HG02798 (cell line): Measurements from ENCODE around the gene GPATCH4.
A peak's percentile ranks its signal among the peaks of the same experiment; 100 is the strongest.
"Not testable (repeated sequence)": the region's sequence is repeated elsewhere in the genome, so short reads cannot be mapped to it uniquely, and the experiment has no call there.

ENCODE experiments used
- ATAC-seq: cut with Tn5 transposase; IDR thresholded peaks from one replicate; pipeline ENCODE4 v1.9.1; 2021; ENCODE audit warnings: mild to moderate bottlenecking; ENCODE audit not compliant: unreplicated experiment, poor library complexity

The GPATCH4 gene

DNA sequence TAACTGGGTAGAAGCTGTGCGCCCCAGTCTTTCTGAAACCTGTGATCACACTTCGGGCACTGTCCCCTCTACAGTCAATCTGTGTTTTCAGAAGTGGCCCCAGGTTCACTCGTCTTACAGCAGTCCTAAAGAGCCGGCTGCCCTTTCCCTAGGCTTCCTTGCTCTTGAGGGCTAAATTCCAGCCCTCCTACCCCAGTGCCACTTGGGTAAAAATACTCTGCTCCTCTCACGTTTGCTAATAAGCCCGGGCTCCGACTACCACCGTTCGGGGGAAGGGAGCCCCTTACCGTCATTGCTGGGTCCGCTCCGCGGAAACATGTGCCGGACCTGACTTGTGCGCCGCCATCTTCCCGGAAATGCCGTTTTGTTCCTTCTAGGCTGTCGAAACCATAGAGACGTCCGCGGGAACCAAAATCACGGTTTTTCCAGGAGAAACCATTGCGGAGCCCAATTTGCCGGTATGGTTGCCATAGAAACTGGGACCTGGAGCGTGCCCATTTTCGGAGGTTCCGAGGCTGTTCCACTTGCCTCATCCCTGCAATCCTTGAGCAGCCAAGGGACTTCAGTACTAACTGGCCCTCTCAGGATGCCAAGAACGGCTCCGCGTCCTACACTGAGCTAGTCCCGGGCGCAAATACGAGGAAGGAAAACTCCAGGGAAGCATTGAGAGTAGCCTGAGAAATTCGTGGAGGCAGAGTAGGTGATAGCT is at the start of gene GPATCH4:
Gene GPATCH4, minus strand, starts transcription at position 358 of the 709 bp plus-strand sequence.
- peak; percentile 78 for ATAC-seq

DNA sequence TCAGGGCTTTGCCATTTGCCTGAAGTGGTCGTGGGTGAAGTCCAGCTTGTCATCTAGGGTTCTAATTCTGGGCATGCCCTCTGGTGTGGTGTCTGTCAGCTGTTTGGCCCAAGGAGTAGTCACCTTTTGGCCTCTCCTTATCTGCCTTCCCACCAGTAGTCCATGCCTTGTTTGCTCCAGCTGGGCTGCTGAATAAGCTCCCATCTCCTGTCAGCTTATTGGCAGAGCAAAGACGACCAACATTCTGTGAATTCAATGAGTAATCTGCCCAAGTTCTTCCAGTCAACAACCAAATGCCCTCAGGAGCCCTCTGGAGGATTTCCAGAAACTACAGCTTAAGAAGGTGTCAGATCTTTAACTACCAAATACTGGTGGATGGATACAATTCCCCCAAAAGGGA is 47.7 kb upstream of the GPATCH4 start:
- ATAC-seq: no peak

DNA sequence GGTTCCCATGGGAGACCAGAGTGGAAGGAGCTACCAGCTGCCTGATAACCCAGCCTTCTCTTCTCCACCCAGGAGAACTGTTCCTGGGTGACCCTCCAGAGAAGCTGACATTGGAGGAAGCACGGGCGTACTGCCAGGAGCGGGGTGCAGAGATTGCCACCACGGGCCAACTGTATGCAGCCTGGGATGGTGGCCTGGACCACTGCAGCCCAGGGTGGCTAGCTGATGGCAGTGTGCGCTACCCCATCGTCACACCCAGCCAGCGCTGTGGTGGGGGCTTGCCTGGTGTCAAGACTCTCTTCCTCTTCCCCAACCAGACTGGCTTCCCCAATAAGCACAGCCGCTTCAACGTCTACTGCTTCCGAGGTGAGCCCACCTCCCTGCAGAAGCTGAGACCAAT is 47.2 kb upstream of the GPATCH4 start:
- no peak for ATAC-seq

DNA sequence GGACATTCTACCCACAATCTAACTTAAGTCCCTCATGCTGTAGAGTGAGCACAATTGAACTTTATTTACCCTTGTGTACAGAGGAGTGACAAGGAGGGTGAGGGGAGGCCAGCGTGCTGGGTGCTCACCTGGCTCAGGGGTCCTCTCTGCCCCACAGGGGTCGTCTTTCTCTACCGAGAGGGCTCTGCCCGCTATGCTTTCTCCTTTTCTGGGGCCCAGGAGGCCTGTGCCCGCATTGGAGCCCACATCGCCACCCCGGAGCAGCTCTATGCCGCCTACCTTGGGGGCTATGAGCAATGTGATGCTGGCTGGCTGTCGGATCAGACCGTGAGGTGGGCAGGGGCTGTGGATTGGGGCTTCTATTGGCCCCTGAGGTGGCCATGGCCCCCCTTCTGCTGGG is 46.1 kb upstream of the GPATCH4 start:
- ATAC-seq: no peak

DNA sequence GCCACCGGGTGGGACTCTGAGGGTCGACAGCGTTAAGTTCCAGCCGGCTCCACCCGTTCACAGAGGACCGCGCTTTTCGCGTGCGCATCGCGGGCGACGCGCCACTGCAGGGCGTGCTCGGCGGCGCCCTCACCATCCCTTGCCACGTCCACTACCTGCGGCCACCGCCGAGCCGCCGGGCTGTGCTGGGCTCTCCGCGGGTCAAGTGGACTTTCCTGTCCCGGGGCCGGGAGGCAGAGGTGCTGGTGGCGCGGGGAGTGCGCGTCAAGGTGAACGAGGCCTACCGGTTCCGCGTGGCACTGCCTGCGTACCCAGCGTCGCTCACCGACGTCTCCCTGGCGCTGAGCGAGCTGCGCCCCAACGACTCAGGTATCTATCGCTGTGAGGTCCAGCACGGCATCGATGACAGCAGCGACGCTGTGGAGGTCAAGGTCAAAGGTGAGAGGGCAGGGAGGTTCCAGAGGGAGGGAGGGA is 45.5 kb upstream of the GPATCH4 start:
- ATAC-seq: no peak

DNA sequence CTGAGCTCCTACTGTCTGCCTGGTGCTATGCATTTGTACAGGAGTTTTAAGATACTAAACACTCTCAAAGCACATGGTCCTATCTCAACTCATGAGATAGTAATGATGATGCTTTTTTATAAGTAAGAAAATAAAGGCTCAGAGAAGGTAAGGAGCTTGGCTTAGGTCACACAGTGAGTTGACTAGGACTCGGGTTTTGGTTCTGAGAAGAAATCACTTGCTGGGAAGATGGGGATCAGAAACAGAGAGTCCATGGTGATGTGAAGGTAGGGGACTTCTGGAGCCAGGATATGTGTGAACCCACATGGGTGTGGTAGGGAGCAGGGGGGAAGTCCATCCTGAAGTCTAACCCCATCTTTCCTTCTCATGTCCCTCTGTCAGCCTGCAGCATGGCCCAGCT is 44.4 kb upstream of the GPATCH4 start:
- ATAC-seq: no peak

DNA sequence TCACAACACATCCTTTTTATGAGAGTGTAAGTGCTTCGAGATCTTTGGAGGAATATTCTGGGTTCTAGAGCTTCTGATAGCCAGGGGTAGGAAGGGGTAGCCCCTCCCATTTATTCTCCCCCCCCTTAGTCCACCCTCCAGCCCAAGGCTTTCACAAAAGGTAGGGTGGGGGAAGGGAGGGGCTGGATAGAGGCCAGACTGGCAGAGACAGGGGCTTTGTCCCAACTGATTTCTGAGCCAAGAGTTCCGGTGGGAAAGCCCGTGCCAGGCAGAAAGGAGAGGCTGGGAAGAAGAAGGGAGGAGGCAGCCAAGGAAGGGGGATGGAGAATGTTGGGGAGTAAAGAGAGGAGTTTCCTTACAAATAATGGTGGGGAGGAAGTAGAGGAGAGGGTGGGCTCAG is 43.8 kb upstream of the GPATCH4 start:
- ATAC-seq: no peak

DNA sequence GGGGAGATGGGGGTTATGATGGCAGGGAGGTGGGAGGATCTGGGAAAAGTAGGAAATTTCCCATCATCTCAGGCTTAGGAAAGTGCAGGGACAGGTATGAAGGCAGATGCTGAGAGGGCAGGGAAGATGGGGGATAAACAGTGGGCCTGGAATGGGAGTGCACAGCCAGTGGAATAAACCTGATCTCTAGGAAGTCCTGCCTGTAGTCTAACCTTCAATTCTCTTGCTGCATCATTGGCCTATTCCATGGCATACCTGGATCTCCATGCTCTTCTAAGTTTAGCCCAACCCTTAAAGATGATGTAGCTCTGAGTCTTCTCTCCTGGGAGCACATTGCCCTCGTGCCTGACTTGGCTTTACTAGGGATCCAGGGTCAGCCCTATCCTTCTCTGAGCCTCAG is 43.4 kb upstream of the GPATCH4 start:
- no peak for ATAC-seq

DNA sequence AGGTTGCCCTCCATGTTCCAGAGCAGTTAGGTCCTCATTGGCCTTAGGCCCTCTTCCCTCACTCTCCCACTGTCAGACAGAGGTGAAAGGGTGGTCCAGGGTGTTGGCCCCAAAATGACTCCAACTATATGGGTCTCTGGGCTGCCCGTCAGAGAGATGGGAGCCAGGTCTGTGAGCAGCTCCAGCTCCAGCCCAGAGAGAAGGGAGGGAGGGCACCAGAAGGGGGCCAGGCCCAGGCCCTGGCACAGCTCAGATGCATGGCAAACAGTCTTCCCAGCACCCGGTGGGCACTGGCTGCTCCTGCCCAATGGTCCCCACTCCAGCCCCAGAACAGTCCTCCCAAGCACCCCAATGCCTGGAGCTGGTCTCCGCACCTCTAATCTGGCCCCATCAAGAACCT is 42.9 kb upstream of the GPATCH4 start:
- no peak for ATAC-seq

DNA sequence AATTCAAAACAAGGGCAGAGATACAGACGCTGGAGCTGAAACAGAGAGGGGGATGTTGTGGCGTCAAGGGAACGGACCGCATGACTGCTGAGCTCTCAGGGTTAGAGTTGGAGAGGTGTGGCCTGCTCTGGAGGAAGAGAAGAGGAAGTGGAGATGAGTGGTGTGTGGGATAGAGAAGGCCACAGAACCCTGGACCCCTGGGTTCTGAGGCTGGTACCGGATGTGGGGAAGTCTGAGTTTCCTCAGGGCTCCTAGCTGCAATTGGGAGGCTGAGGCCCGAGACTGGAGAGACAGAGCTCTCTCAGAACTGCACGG is 42.5 kb upstream of the GPATCH4 start:
- ATAC-seq: no peak

DNA sequence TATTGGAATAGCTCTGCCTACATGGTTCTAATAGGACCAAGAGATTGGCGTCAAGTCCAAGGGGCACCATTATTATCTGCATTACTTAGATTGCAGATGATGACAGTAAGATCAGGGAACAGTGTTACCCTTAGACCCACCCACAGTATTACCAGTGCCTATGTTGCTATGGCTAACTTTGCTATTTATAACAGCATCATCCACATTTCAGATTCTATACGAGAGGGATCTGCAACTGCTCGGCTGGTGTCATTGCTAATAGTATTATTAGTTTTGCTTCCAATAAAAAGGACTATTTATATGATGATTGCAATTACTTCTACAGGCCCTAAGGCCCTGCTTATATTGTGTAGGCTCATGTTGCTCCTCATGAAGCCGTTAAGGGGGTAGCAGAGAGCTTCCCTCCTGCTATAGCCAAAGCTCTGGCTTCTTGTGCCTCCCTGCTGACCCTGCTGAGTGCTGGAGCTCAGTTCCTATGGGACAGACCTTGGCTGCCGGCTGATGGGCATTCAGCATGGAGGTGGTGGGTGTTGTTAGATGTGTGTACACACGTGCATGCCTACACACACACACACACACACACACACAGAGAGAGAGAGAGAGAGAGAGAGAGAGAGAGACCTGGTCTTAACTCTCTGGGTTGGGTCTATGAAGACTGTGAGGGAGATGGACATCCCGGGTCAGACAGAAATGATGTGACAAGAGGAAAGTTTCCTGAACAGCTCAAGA is 41.9 kb upstream of the GPATCH4 start:
- ATAC-seq: no peak

DNA sequence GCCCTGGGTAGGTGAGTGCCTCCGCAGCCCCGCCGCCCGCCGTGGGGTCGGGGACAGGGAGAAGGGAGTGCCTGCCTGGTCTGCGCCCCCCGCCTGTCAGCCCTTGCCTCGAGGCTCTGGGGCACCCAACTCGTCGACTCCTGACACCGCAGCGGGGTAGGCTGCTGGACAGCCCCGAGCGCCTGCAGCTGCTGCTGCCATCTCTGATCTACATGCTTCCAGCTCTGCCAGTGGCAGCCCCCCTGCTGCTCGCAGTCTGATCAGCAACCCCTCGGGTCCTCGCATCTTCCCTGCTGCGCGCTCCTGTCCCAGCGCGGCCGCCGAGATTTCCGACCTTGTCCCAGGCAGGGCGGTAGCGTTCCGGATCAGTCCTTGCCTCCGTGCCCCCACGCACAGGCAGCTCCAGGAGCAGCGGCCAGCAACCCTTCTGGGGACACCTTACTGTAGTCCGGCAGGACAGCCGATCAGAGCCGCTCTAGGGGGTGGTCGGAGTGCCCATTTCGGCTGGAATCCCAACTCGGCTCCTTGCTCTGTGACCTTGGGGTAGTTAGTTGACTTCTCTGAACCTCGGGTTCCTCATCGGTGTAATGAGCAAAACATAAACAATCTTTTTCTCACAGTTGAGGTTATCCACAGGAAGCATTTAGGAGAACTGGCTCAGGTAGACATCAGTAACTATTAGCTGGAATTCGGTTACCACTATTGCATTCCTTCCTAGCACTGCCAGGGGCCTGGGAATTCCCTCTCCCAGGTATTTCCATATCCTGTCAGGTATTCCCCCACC is 41.2 kb upstream of the GPATCH4 start:
- ATAC-seq: no peak

DNA sequence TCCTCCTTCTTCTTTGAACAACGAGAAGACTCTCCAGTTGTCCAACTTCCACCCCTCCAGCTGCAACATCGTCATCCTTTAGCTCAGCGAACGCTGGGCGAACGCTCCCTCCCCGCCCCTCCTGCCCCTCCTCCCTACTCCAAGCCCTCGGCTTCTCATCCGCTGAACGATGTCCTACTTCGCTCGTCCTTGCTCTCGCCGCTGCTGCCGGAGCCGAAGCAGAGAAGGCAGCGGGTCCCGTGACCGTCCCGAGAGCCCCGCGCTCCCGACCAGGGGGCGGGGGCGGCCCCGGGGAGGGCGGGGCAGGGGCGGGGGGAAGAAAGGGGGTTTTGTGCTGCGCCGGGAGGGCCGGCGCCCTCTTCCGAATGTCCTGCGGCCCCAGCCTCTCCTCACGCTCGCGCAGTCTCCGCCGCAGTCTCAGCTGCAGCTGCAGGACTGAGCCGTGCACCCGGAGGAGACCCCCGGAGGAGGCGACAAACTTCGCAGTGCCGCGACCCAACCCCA is 40.5 kb upstream of the GPATCH4 start, which contains the start of gene BCAN:
Gene BCAN, plus strand, starts transcription at position 357 of the 504 bp plus-strand sequence. CDS start 3,938 bp downstream, outside the sequence.
- ATAC-seq: no peak

DNA sequence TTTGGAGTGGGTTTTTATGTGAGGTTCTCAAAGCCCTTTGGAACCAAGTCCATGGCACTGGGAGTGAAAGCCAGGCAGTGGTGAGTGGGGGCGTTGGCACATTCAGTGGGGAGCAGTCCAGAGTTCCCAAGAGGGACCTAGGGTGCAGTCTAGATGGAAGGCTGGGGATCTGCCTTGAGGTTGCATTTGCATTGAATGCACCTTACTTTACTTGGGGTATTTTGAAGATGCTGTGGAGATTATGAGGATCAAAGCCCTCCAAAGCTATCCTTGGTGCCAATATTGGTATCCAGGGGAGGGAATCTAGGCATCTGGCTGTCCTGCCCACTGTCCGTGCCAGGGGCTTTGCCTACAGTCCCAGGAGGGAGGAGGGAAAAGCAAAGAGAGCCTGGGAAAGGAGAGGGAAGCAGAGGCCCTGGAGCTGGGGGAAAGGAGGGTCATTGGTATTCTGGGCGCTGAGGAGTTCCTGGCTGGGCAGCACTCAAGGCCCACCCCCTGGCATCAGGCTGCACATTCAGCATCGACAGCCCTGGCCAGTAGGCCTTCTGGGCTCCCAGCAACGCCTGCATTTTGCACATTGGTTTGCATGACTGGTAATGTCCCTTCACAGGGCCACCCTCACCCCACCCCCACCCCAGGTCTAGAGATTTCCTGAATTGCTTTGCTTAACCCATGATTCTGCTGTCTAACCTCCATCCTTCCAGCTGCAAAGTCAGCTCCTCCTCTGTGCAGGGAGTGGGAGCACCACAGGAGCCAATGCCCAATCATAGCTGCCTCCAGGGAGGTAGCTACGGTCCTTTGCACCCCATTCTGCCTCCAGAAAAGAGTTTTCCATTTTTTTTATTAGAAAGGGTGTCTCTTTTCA is 39.8 kb upstream of the GPATCH4 start:
- ATAC-seq: no peak

DNA sequence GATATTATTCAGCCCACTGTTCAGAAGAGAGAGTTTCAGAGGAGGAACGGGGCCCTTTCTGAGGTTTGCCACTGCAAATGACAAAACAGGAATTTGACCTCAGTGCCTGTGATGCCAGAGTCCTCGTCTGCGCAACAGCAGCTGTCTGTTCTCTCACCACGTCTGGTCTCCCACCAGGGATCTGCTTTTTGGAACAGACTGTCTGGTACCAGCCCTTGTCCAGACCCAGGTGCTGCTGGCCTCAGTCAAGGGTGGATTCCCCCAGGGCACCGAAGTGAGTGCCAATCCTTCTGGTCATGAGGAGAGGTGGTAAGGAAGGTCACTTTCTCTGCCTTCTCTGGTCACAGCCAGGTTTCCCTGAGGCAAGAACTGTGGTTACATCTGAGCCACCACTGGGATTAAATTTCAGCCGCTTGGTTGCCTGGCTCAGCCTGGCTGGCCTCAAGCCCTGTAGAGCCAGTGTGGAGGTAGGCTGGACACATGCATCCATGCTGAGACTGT is 38.4 kb upstream of the GPATCH4 start:
- ATAC-seq: no peak

DNA sequence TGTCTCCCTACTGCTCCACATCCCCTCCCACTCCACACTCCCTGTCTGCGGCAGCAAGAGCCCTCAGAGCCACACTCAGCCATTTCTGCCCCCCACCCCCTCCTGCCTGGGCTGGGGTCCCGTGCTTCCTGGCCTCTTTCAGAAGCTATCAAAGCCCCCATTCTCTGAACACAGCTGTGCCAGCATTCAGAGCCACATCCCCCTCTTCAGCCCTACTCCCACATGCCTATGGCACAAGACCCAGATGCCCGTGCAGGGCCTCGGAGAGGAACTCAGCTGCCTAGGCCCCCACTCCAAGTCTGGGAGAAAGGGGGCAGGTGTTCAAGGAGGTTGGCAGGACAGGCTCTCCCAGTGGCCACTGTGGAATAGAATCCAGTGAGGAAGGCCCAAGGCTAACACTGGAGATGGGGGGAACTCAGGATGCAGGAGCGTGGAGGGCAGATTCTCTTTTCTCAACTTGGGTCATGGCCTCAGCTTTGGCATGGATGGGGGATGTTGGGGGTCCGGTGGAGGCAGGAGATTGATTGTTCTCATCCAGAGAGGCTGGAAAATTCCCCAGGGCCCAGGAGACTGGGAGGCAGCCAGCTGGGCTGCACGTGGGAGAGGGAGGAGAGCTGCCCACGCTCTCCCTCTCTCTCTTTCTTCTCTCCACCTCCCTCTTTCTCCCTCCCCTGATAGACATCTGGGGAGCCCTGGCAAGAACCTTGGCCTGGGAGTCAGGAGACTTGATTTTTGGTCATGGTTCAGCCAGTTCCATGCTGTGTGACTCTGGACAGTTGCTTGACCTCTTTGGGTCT is 37.1 kb upstream of the GPATCH4 start:
- no peak for ATAC-seq

DNA sequence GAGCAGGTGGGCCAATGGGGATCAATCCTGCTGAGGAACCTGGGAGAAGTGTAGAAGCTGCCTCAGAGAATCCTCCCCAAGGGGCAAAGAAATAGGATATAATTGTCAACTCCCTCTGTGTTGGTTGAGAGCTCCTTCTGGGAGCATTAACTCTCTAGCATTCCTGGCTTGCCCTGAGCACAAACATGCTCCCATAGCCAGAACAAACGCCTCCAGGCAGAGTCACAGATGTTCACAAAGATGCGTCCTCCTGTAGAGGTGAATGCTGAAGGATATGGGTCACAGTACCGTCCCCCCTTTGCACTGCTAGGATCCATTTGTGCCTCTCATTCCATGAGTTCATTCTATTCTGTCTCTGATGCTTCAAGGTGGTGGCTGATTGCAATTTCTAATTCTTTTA is 31.1 kb upstream of the GPATCH4 start:
- ATAC-seq: no peak

DNA sequence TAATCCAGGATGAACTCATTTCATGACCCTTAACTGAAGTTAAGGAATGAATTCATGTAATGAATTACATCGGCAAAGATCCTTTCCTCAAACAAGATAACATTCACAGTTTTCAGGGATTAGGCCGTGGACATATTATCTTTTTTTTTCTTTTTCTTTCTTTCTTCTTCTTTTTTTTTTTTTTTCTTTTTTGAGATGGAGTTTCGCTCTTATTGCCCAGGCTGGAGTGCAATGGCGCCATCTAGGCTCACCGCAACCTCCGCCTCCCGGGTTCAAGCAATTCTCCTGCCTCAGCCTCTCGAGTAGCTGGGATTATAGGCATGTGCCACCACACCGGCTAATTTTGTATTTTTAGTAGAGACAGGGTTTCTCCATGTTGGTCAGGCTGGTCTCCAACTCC is 29.9 kb upstream of the GPATCH4 start:
- not testable (repeated sequence) for ATAC-seq

DNA sequence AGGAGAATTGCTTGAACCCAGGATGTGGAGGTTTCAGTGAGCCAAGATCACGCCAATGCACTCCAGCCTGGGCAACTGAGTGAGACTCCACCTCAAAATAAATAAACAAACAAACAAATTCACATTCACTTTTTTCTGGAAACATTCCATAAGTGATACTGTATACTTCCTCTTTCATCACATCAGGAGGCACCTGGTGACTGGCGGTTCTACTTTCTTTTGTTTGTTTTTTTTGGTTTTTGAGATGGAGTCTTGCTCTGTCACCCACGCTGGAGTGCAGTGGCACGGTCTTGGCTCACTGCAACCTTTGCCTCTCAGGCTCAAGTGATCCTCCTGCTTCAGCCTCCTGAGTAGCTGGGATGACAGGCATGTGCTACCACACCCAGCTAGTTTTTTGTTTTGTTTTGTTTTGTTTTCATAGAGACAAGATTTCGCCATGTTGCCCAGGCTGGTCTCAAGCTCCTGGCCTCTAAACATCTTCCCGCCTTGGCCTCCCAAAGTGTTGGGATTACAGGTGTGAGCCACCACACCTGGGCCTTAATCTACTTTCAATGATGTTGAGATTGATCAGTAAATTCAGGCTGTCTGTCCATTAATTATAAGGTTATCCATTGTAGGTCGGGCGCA is 28.7 kb upstream of the GPATCH4 start:
- ATAC-seq: no peak
